K562 (cell line): ENCODE measurements around the gene ADAM22. TPM values are rescaled to one million over a fixed set of nuclear protein-coding genes. Genes with fewer than 3 reads are reported as not detected.

Experiments
- AFF4 ChIP-seq: sonication (generic); formaldehyde crosslinking; IDR thresholded peaks from 2 replicates; pipeline ENCODE4 v1.8.0; 2023; ENCODE audit warnings: mild to moderate bottlenecking, missing genetic modification reagents
- CHD1 ChIP-seq: fragments of 200-600 bp; sonication (generic); IDR thresholded peaks from one replicate; pipeline ENCODE4 v1.6.1; 2012; ENCODE audit warnings: mild to moderate bottlenecking, moderate library complexity, low read length, inconsistent platforms
- KLF6 ChIP-seq: fragments of 250-450 bp; sonication (Bioruptor Pico); IDR thresholded peaks from 2 replicates; pipeline ENCODE4 v1.4.0; 2020; ENCODE audit warnings: mild to moderate bottlenecking, moderate library complexity, borderline replicate concordance
- polyA plus RNA-seq, 8 experiments: library from polyadenylated mRNA; depleted of rRNA in 4 of 8; stranded (reverse) in 5 of 8; unstranded in 3 of 8; fragments of >200 nt; fragmentation: Nextera tagmentation in 2 of 8; fragmentation: Illumina TruSeq in 1 of 8; extraction: Ambion mirVana in 2 of 8; extraction: Trizol in 1 of 8; gene quantifications; 2 replicates each; pipeline versions ENCODE4 v1.2.1 to v1.2.3, GENCODE V29; 2011 to 2014; ENCODE audit warnings: inconsistent platforms in 1 of 8, missing spikeins in 1 of 8
- total RNA-seq, 7 experiments: library from RNA; depleted of rRNA in 6 of 7; stranded (reverse); fragments of >200 nt in 6 of 7; fragmentation: Illumina TruSeq in 2 of 7; extraction: Trizol in 2 of 7; gene quantifications; 2 replicates each; pipeline versions ENCODE4 v1.2.1 to v1.2.3, GENCODE V29; 2011 to 2021; ENCODE audit warnings: low replicate concordance in 1 of 7

Gene ADAM22
- total and polyA plus RNA-seq, 9 of the 15 experiments (the other 6 are each of a cell fraction or from before 2014, with no cell fraction given), result 0.01 to 0.58 (median 0.18) TPM

DNA sequence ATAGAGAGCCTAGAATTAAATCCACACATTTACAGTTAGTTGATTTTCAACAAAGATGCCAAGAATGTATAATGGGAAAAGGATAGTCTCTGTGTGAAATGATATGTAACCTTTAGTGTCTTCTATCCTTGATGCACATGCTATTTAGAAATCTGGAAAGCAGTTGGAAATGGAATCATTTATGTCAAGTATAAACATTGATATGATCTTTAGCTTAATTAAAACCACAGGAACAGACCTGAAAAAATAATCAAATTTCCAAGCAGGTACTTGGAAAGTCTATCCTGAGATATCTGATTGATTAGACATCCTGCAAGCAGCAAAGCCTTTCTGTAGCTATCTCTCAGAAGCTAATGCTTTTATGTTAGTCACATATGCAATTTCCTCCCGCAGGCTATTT, 310.2 kb downstream of the ADAM22 start (continued):
- TF ChIP-seq KLF6 (no peak), CHD1 (no peak), AFF4 (no peak)
- TF ChIP-seq, all 486 proteins: peak for 0

Other genes with a start within 250 kb of the ADAM22 start
- gene SLC25A40, start 57.9 kb upstream of the ADAM22 start, total RNA-seq (2014; rRNA removed), result 6.7 and 9.9 TPM in 2 replicates
- 28.1 and 31.1 TPM in 2 replicates for gene SLC25A40, start 57.9 kb upstream of the ADAM22 start, total RNA-seq (2014; rRNA removed; fragmentation: Illumina TruSeq; extraction: Trizol)
- gene SLC25A40, start 57.9 kb upstream of the ADAM22 start, total RNA-seq (2015; rRNA removed; fragmentation: Illumina TruSeq; extraction: Trizol), result 25.0 and 26.5 TPM in 2 replicates
- 39.6 and 43.2 TPM in 2 replicates for gene SLC25A40, start 57.9 kb upstream of the ADAM22 start, total RNA-seq (2021)
- 34.4 and 44.0 TPM in 2 replicates for gene SLC25A40, start 57.9 kb upstream of the ADAM22 start, polyA plus RNA-seq (2011; rRNA removed)
- 26.0 and 26.6 TPM in 2 replicates for gene SLC25A40, start 57.9 kb upstream of the ADAM22 start, polyA plus RNA-seq (2014; fragmentation: Illumina TruSeq; extraction: Trizol)
- 10 to 100 TPM; 19.0 to 25.1 TPM for gene SLC25A40, start 57.9 kb upstream of the ADAM22 start, polyA plus RNA-seq (2014; fragmentation: Nextera tagmentation; extraction: Ambion mirVana)
- 17.9 and 21.2 TPM in 2 replicates for gene SLC25A40, start 57.9 kb upstream of the ADAM22 start, polyA plus RNA-seq (2014; rRNA removed)
- gene DBF4, start 57.8 kb upstream of the ADAM22 start, total RNA-seq (2014; rRNA removed), result 106 and 132 TPM in 2 replicates
- 134 and 156 TPM in 2 replicates for gene DBF4, start 57.8 kb upstream of the ADAM22 start, total RNA-seq (2014; rRNA removed; fragmentation: Illumina TruSeq; extraction: Trizol)
- gene DBF4, start 57.8 kb upstream of the ADAM22 start, total RNA-seq (2015; rRNA removed; fragmentation: Illumina TruSeq; extraction: Trizol), result 139 and 145 TPM in 2 replicates
- 104 and 105 TPM in 2 replicates for gene DBF4, start 57.8 kb upstream of the ADAM22 start, total RNA-seq (2021)
- 25.9 and 37.8 TPM in 2 replicates for gene DBF4, start 57.8 kb upstream of the ADAM22 start, polyA plus RNA-seq (2011; rRNA removed)
- gene DBF4, start 57.8 kb upstream of the ADAM22 start, polyA plus RNA-seq (2014; fragmentation: Illumina TruSeq; extraction: Trizol), result 81.5 and 106 TPM in 2 replicates
- gene DBF4, start 57.8 kb upstream of the ADAM22 start, polyA plus RNA-seq (2014; fragmentation: Nextera tagmentation; extraction: Ambion mirVana), result 10 to 100 TPM; 38.4 to 43.5 TPM
- gene DBF4, start 57.8 kb upstream of the ADAM22 start, polyA plus RNA-seq (2014; rRNA removed), result 56.2 and 67.4 TPM in 2 replicates